Adipocyte (in vitro differentiated cells): ENCODE data around the gene SLC6A2.
"Not testable (repeated sequence)": the region's sequence is repeated elsewhere in the genome, so short reads cannot be mapped to it uniquely, and the experiment has no call there.

Experiments
- DNase-seq: peaks from one replicate; pipeline ENCODE4 v3.0.0-alpha.2; 2015; ENCODE audit warnings: low read depth
- H3K27me3 ChIP-seq: replicated peaks from 2 replicates; pipeline ENCODE4 v1.7.0; 2013; ENCODE audit warnings: mild to moderate bottlenecking, low read length, moderate library complexity; ENCODE audit not compliant: control insufficient read depth, insufficient read depth
- H3K36me3 ChIP-seq: 2 replicates; pipeline ENCODE4 v1.7.0; 2013; ENCODE audit warnings: low read length, mild to moderate bottlenecking, moderate library complexity; ENCODE audit not compliant: control insufficient read depth, insufficient read depth, severe bottlenecking
- H3K4me1 ChIP-seq: 2 replicates; pipeline ENCODE4 v1.7.0; 2013; ENCODE audit warnings: mild to moderate bottlenecking, low read length, moderate library complexity; ENCODE audit not compliant: control insufficient read depth, insufficient read depth
- H3K4me3 ChIP-seq: 2 replicates; pipeline ENCODE4 v1.7.0; 2013; ENCODE audit warnings: mild to moderate bottlenecking, low read length, moderate library complexity
- H3K9ac ChIP-seq: 2 replicates; pipeline ENCODE4 v1.7.0; 2013; ENCODE audit warnings: mild to moderate bottlenecking, low read length, moderate library complexity
- H3K9me3 ChIP-seq: 2 replicates; pipeline ENCODE4 v1.7.0; 2013; ENCODE audit warnings: mild to moderate bottlenecking, low read length, moderate library complexity; ENCODE audit not compliant: control insufficient read depth

SLC6A2 gene

GRCh38 chr16:55655897-55656681 is at the start of gene SLC6A2:
Gene SLC6A2, plus strand, starts transcription at chr16:55655988. Its CDS starts 707 bp downstream, at chr16:55656695.
- no peak within 1 kb of the TSS for H3K4me3 ChIP-seq
- peak; percentile 36 for DNase-seq
- no peaks in the 10 kb centered on the region for H3K9me3 ChIP-seq
- H3K36me3 ChIP-seq = no peaks in the 10 kb centered on the region
- no peak within 1 kb of the TSS for H3K9ac ChIP-seq
- no peaks in the 10 kb centered on the region for H3K4me1 ChIP-seq
- peaks cover 81% of the 10 kb centered on the region for H3K27me3 ChIP-seq

DNA sequence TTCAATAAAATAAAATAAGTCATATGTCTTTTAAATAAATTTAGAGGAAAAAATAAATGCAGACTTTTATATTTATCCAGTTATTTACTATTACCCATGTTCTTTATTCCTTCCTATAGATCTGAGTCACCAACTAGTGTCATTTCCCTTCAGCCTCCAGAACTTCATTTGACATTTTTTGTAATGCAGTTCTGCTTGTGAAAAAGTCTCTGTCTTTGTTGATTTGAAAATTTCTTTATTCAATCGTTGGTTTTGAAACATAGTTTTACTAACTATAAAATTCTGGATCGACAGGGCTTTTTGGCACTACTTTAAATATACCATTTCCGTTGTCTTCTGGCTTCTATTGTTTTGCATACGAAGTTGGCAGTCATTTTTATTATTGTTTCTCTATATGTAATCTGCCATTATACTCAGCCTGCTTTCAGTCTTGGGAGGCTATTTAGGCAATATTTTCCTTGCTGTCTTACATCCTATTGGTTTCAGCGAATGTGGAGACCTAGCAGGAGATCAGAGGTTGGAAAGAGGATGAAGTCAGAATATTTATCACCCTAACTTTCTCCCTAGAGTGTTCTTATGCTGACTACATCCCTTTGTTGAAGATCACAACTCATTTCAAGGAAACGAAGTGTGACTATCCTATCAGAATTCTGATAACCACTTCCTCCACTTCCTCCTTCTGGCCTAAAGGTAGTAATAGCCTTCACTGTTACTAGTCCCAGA is 42.0 kb upstream of the SLC6A2 start:
- Histone ChIP-seq H3K9me3 (no peaks in the 10 kb centered on the region), H3K4me1 (no peaks in the 10 kb centered on the region), H3K27me3 (no peaks in the 10 kb centered on the region), H3K4me3 (no peak overlapping the region), H3K9ac (no peak overlapping the region), H3K36me3 (no peaks in the 10 kb centered on the region)
- no peak for DNase-seq

GRCh38 chr16:55615071-55615470 is 40.7 kb upstream of the SLC6A2 start:
- H3K4me1 ChIP-seq = no peaks in the 10 kb centered on the region
- H3K9me3 ChIP-seq = no peaks in the 10 kb centered on the region
- DNase-seq = no peak
- H3K9ac ChIP-seq = no peak overlapping the region
- H3K4me3 ChIP-seq = no peak overlapping the region
- no peaks in the 10 kb centered on the region for H3K27me3 ChIP-seq
- H3K36me3 ChIP-seq = no peaks in the 10 kb centered on the region

- H3K9me3 ChIP-seq, DNase-seq, H3K27me3 ChIP-seq, H3K4me3 ChIP-seq, H3K9ac ChIP-seq, H3K36me3 ChIP-seq, H3K4me1 ChIP-seq: not testable (repeated sequence)
Observed at GRCh38 chr16:55615670-55616069, 40.1 kb upstream of the SLC6A2 start.

- Histone ChIP-seq H3K27me3 (no peaks in the 10 kb centered on the region), H3K4me1 (no peaks in the 10 kb centered on the region), H3K4me3 (no peak overlapping the region), H3K36me3 (no peaks in the 10 kb centered on the region), H3K9ac (no peak overlapping the region), H3K9me3 (no peaks in the 10 kb centered on the region)
- DNase-seq = no peak
Observed at GRCh38 chr16:55621771-55622170, 34.0 kb upstream of the SLC6A2 start.

DNA sequence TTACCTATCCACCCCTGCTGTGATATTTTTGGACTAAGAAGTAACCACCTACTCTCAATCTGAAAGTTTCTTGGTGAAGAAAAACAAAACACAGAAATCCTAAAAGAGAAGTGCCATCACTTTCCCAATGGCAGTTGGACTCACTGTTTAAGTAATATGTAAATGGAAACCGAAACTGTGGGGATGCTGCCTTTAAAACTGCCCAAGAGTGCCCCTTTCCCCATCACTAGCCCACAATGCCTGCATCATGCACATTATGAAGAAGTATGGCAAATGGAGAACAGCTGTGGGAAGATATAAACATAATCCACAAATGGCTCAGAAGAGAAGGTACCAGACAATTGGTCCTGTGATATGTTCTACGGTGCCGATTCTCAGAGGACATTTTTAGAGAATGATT is 33.5 kb upstream of the SLC6A2 start:
- no peak overlapping the region for H3K4me3 ChIP-seq
- DNase-seq = no peak
- no peaks in the 10 kb centered on the region for H3K9me3 ChIP-seq
- H3K4me1 ChIP-seq = no peaks in the 10 kb centered on the region
- no peaks in the 10 kb centered on the region for H3K36me3 ChIP-seq
- H3K9ac ChIP-seq = no peak overlapping the region
- no peaks in the 10 kb centered on the region for H3K27me3 ChIP-seq

GRCh38 chr16:55622930-55623561 is 32.7 kb upstream of the SLC6A2 start:
- H3K4me1 ChIP-seq = no peaks in the 10 kb centered on the region
- DNase-seq = no peak
- no peak overlapping the region for H3K4me3 ChIP-seq
- H3K9ac ChIP-seq = no peak overlapping the region
- H3K27me3 ChIP-seq = no peaks in the 10 kb centered on the region
- no peaks in the 10 kb centered on the region for H3K36me3 ChIP-seq
- no peaks in the 10 kb centered on the region for H3K9me3 ChIP-seq

GRCh38 chr16:55623640-55624039 is 32.1 kb upstream of the SLC6A2 start:
- Histone ChIP-seq H3K4me1 (no peaks in the 10 kb centered on the region), H3K4me3 (no peak overlapping the region), H3K9ac (no peak overlapping the region), H3K9me3 (no peaks in the 10 kb centered on the region), H3K27me3 (no peaks in the 10 kb centered on the region), H3K36me3 (no peaks in the 10 kb centered on the region)
- DNase-seq = no peak

GRCh38 chr16:55624696-55625095 is 31.1 kb upstream of the SLC6A2 start:
- Histone ChIP-seq H3K4me1 (no peaks in the 10 kb centered on the region), H3K27me3 (peaks cover 4% of the 10 kb centered on the region), H3K9ac (no peak overlapping the region), H3K36me3 (no peaks in the 10 kb centered on the region), H3K9me3 (no peaks in the 10 kb centered on the region), H3K4me3 (no peak overlapping the region)
- no peak for DNase-seq

DNA sequence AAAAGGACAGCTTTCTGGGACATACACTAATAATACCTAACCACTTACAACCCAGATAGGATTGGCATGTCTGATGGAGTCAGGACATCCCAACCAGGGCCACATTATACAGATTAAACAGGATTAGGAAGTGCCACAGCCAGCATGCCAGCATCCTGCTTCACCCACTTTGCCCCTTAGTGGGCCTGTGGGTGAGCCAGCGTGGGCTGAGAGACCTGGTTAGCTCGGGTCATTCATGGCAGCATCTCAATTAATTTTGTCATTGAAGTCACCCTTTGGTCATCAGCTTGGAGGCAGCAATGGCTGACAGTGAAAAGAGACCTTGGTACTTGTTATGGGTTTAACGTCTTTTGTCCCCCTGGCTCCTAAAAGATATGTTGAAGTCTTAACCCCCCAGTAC is 29.9 kb upstream of the SLC6A2 start:
- Histone ChIP-seq H3K4me3 (no peak overlapping the region), H3K9me3 (no peaks in the 10 kb centered on the region), H3K4me1 (no peaks in the 10 kb centered on the region), H3K9ac (no peak overlapping the region), H3K36me3 (no peaks in the 10 kb centered on the region), H3K27me3 (peaks cover 4% of the 10 kb centered on the region)
- DNase-seq = no peak

- H3K4me1 ChIP-seq = no peaks in the 10 kb centered on the region
- no peak for DNase-seq
Observed at GRCh38 chr16:55628306-55628968, 27.4 kb upstream of the SLC6A2 start.

More at GRCh38 chr16:55628306-55628968, 27.4 kb upstream of the SLC6A2 start:
- no peaks in the 10 kb centered on the region for H3K36me3 ChIP-seq
- H3K9ac ChIP-seq = no peak overlapping the region
- H3K27me3 ChIP-seq = peaks cover 4% of the 10 kb centered on the region
- H3K9me3 ChIP-seq = peaks cover 20% of the 10 kb centered on the region
- H3K4me3 ChIP-seq = no peak overlapping the region
